ENCODE data around the gene C11orf24. TPM values are rescaled to one million over a fixed set of nuclear protein-coding genes. Genes with fewer than 3 reads are reported as not detected.

C11orf24 gene
- total and polyA plus RNA-seq, 2 of the 8 experiments (the other 6 are each of a cell fraction or from before 2014, with no cell fraction given): 45.4 to 51.7 TPM

- TF ChIP-seq USF2 (IDR thresholded peaks at IDR 0.05; ENCODE audit: low read length): no peak
- 0 out of 2 replicates have a peak, but pooled peaks have one; percentile 23 for TF ChIP-seq YY1 (IDR thresholded peaks at IDR 0.05; ENCODE audit: low read depth, low read length)
- TF ChIP-seq E2F6 (IDR thresholded peaks at IDR 0.05): peak; percentile 82
- TF ChIP-seq RAD21 (IDR thresholded peaks at IDR 0.05 in 1 of 2, conservative IDR thresholded peaks at IDR 0.05 in 1 of 2; ENCODE audit: low read depth in 2 of 2, low read length in 2 of 2): peak; percentile 84 to 86
These were observed 14.1 kb downstream of the C11orf24 start (continued) for GRCh38 chr11:68257477-68258362.
